ENCODE data around the gene CDS1.

The CDS1 gene

GRCh38 chr4:84597450-84597849 lies 14.5 kb downstream of the CDS1 start:
- Histone ChIP-seq H3K9ac (ENCODE audit: low read length) (no peak overlapping the region), H3K9me3 (ENCODE audit: insufficient read depth, low read length) (no peaks in the 10 kb centered on the region), H2AFZ (ENCODE audit: low read depth, low read length, severe bottlenecking) (no peak overlapping the region), H3K36me3 (ENCODE audit: low read length) (no peaks in the 10 kb centered on the region), H3K9me2 (replicated peaks; ENCODE audit: insufficient read depth, low read length) (no peaks in the 10 kb centered on the region), H3K27ac (ENCODE audit: low read depth, low read length) (no peak overlapping the region), H3K4me3 (ENCODE audit: insufficient read depth, low read length, poor library complexity, severe bottlenecking) (no peak overlapping the region), H4K20me1 (ENCODE audit: low read depth, low read length) (no peaks in the 10 kb centered on the region), H3K79me2 (ENCODE audit: insufficient read depth, low read length) (no peaks in the 10 kb centered on the region), H3K27me3 (ENCODE audit: low read length) (no peaks in the 10 kb centered on the region), H3K4me2 (ENCODE audit: low read depth, low read length, poor library complexity, severe bottlenecking) (no peak overlapping the region), H3F3A (ENCODE audit: insufficient read depth) (no peaks in the 10 kb centered on the region)
- TF ChIP-seq EZH2phosphoT487 (conservative IDR thresholded peaks at IDR 0.05; ENCODE audit: low read length) = no peak
- TF ChIP-seq CTCF (IDR thresholded peaks at IDR 0.05; ENCODE audit: insufficient read depth, low read length, poor library complexity, severe bottlenecking) = no peak

DNA sequence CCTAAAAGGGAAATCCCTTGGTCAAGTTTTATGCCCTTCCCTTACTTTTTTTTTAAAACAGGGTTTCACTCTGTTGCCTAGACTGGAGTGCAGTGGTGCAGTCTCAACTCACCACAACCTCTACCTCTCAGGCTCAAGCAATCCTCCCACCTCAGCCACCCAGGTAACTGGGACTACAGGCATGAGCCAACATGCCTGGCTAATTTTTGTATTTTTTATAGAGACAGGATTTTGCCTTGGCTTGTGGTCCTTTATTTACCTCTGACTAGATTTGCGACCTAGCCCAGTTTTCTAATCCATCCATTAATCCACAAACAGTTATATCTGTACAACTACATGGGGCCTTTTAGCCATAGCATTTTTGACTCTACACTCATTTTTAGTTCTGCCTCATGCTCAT lies 23.7 kb downstream of the CDS1 start:
- Histone ChIP-seq H3F3A (ENCODE audit: insufficient read depth) (no peaks in the 10 kb centered on the region), H3K36me3 (ENCODE audit: low read length) (no peaks in the 10 kb centered on the region), H3K9me2 (replicated peaks; ENCODE audit: insufficient read depth, low read length) (no peaks in the 10 kb centered on the region), H3K27me3 (ENCODE audit: low read length) (no peaks in the 10 kb centered on the region), H3K9ac (ENCODE audit: low read length) (no peak overlapping the region), H2AFZ (ENCODE audit: low read depth, low read length, severe bottlenecking) (no peak overlapping the region), H4K20me1 (ENCODE audit: low read depth, low read length) (no peaks in the 10 kb centered on the region), H3K4me2 (ENCODE audit: low read depth, low read length, poor library complexity, severe bottlenecking) (no peak overlapping the region), H3K27ac (ENCODE audit: low read depth, low read length) (no peak overlapping the region), H3K79me2 (ENCODE audit: insufficient read depth, low read length) (no peaks in the 10 kb centered on the region), H3K4me3 (ENCODE audit: insufficient read depth, low read length, poor library complexity, severe bottlenecking) (no peak overlapping the region), H3K9me3 (ENCODE audit: insufficient read depth, low read length) (no peaks in the 10 kb centered on the region)
- TF ChIP-seq EZH2phosphoT487 (conservative IDR thresholded peaks at IDR 0.05; ENCODE audit: low read length) (no peak), CTCF (IDR thresholded peaks at IDR 0.05; ENCODE audit: insufficient read depth, low read length, poor library complexity, severe bottlenecking) (no peak)

GRCh38 chr4:84611531-84611930 lies 28.6 kb downstream of the CDS1 start:
- H3K4me3 ChIP-seq (ENCODE audit: insufficient read depth, low read length, poor library complexity, severe bottlenecking) = no peak overlapping the region
- H3K27ac ChIP-seq (ENCODE audit: low read depth, low read length) = no peak overlapping the region
- H3K79me2 ChIP-seq (ENCODE audit: insufficient read depth, low read length) = no peaks in the 10 kb centered on the region
- H2AFZ ChIP-seq (ENCODE audit: low read depth, low read length, severe bottlenecking) = no peak overlapping the region
- H4K20me1 ChIP-seq (ENCODE audit: low read depth, low read length) = no peaks in the 10 kb centered on the region
- no peak overlapping the region for H3K9ac ChIP-seq (ENCODE audit: low read length)
- TF ChIP-seq EZH2phosphoT487 (conservative IDR thresholded peaks at IDR 0.05; ENCODE audit: low read length) = no peak
- no peak for TF ChIP-seq CTCF (IDR thresholded peaks at IDR 0.05; ENCODE audit: insufficient read depth, low read length, poor library complexity, severe bottlenecking)
- H3K4me2 ChIP-seq (ENCODE audit: low read depth, low read length, poor library complexity, severe bottlenecking) = no peak overlapping the region
- H3K36me3 ChIP-seq (ENCODE audit: low read length) = no peaks in the 10 kb centered on the region
- H3K9me3 ChIP-seq (ENCODE audit: insufficient read depth, low read length) = no peaks in the 10 kb centered on the region
- H3K9me2 ChIP-seq (replicated peaks; ENCODE audit: insufficient read depth, low read length) = no peaks in the 10 kb centered on the region
- no peaks in the 10 kb centered on the region for H3K27me3 ChIP-seq (ENCODE audit: low read length)
- H3F3A ChIP-seq (ENCODE audit: insufficient read depth) = no peaks in the 10 kb centered on the region

DNA sequence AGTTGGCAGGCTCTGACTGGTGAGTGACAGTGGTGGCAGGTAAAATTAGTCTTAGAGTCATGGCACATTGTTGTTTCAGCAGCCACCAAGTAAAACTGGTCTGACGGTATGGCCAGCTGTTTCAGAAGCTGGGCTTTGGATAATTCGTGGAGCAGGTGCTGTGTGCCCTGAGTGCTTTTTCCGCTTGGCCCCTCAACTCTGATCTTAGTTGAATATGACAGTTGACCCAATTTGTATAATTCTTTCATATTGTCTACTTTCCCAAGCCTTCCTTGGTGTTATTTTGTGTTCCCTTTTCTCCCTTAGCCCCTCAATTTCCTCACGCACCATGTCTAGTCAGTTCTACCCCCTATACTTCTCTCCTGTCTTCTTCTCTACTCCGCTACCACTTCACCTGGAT lies 32.0 kb downstream of the CDS1 start:
- Histone ChIP-seq H3K27me3 (ENCODE audit: low read length) (no peaks in the 10 kb centered on the region), H3K9me3 (ENCODE audit: insufficient read depth, low read length) (no peaks in the 10 kb centered on the region), H3F3A (ENCODE audit: insufficient read depth) (no peaks in the 10 kb centered on the region), H3K9me2 (replicated peaks; ENCODE audit: insufficient read depth, low read length) (no peaks in the 10 kb centered on the region), H3K4me2 (ENCODE audit: low read depth, low read length, poor library complexity, severe bottlenecking) (no peak overlapping the region), H3K27ac (ENCODE audit: low read depth, low read length) (no peak overlapping the region), H3K36me3 (ENCODE audit: low read length) (no peaks in the 10 kb centered on the region), H3K79me2 (ENCODE audit: insufficient read depth, low read length) (no peaks in the 10 kb centered on the region), H4K20me1 (ENCODE audit: low read depth, low read length) (no peaks in the 10 kb centered on the region), H3K4me3 (ENCODE audit: insufficient read depth, low read length, poor library complexity, severe bottlenecking) (no peak overlapping the region), H2AFZ (ENCODE audit: low read depth, low read length, severe bottlenecking) (no peak overlapping the region), H3K9ac (ENCODE audit: low read length) (no peak overlapping the region)
- no peak for TF ChIP-seq CTCF (IDR thresholded peaks at IDR 0.05; ENCODE audit: insufficient read depth, low read length, poor library complexity, severe bottlenecking)
- no peak for TF ChIP-seq EZH2phosphoT487 (conservative IDR thresholded peaks at IDR 0.05; ENCODE audit: low read length)

Data from SU-DHL-6 (cell line).